GM19351 (cell line): Measurements from ENCODE around the gene SIAE.
"Not testable (repeated sequence)": the region's sequence is repeated elsewhere in the genome, so short reads cannot be mapped to it uniquely, and the experiment has no call there.

Experiments used
- ATAC-seq: cut with Tn5 transposase; IDR thresholded peaks from one replicate; pipeline ENCODE4 v1.9.1; 2021; ENCODE audit warnings: mild to moderate bottlenecking, moderate library complexity; ENCODE audit not compliant: unreplicated experiment

Gene SIAE

GRCh38 chr11:124625504-124626168, 47.9 kb downstream of the SIAE start:
- no peak for ATAC-seq

GRCh38 chr11:124623861-124624525, 49.5 kb downstream of the SIAE start:
- ATAC-seq = no peak

GRCh38 chr11:124622531-124623451, 50.7 kb downstream of the SIAE start, which contains the start of gene TBRG1:
TBRG1 (plus strand) TSS chr11:124622864; CDS start chr11:124623084, 220 bp downstream.
- ATAC-seq = peak; percentile 98

GRCh38 chr11:124618863-124619262, 54.7 kb downstream of the SIAE start:
- ATAC-seq = no peak

- ATAC-seq = no peak
Observed at GRCh38 chr11:124612567-124613246, 60.8 kb downstream of the SIAE start.

GRCh38 chr11:124612045-124612444, 61.5 kb downstream of the SIAE start:
- ATAC-seq = peak; percentile 70

- ATAC-seq = no peak
Observed at GRCh38 chr11:124611064-124611463, 62.5 kb downstream of the SIAE start, which contains the start of gene PANX3. PANX3 (plus strand) TSS chr11:124611428; CDS start chr11:124611557, 129 bp downstream.

GRCh38 chr11:124610295-124610694, 63.2 kb downstream of the SIAE start:
- ATAC-seq = no peak

GRCh38 chr11:124608147-124608546, 65.4 kb downstream of the SIAE start:
- no peak for ATAC-seq

GRCh38 chr11:124605719-124606118, 67.8 kb downstream of the SIAE start:
- ATAC-seq = peak; percentile 42

- not testable (repeated sequence) for ATAC-seq
Observed at GRCh38 chr11:124602723-124603122, 70.8 kb downstream of the SIAE start.

- ATAC-seq = no peak
Observed at GRCh38 chr11:124602193-124602592, 71.3 kb downstream of the SIAE start.

GRCh38 chr11:124600621-124601320, 72.8 kb downstream of the SIAE start:
- no peak for ATAC-seq

GRCh38 chr11:124597626-124598025, 75.9 kb downstream of the SIAE start:
- no peak for ATAC-seq

- no peak for ATAC-seq
Observed at GRCh38 chr11:124595302-124595701, 78.2 kb downstream of the SIAE start.

- ATAC-seq = no peak
Observed at GRCh38 chr11:124592627-124593026, 80.9 kb downstream of the SIAE start.

- ATAC-seq = no peak
Observed at GRCh38 chr11:124591430-124591829, 82.1 kb downstream of the SIAE start.

- peak; percentile 69 for ATAC-seq
Observed at GRCh38 chr11:124586238-124586860, 87.2 kb downstream of the SIAE start.

GRCh38 chr11:124584681-124585372, 88.7 kb downstream of the SIAE start:
- no peak for ATAC-seq
